Measurements from ENCODE around the gene ERFE. TPM values are rescaled to one million over a fixed set of nuclear protein-coding genes. Genes with fewer than 3 reads are reported as not detected.

The ERFE gene
- total RNA-seq, 4 donors from 2014 or later: 0.39 to 0.66 TPM; not detected in 2

DNA sequence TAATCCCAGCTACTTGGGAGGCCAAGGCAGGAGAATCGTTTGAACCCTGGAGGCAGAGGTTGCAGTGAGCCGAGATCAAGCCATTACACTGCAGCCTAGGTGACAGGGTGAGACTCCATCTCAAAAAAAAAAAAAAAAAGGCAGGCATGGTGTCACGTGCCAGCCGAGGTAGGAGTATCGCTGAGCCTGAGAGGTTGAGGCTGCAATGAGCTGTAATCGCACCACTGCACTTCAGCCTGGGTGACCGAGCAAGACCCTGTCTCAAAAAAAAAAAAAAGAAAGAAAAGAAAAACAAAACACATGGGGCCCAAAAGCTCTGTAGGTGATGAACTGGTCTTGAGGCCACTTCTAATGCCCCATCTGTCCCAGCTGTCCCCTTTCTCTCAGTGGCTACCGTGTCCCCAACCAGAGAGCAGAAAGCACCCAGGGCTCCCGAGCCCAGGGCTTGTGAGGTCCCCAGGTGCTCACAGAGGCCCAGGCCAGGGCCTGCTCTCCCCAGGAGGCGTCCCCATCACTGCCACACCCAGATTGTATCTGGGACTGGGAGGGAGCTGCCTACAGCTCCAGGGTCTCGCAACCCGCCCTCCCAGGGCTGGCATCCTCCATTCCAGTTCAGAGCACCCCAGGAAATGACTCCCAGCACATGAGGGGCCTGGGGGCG, 11.8 kb upstream of the ERFE start:
- Histone ChIP-seq H3K4me3 (no peak overlapping the region), H3K27me3 (no peaks in the 10 kb centered on the region), H3K27ac (replicated peaks in 1 of 4) (no peak overlapping the region), H3K4me1 (peaks cover 6 to 17% (median 13%) of the 10 kb centered on the region in 4 donors), H3K9me3 (no peaks in the 10 kb centered on the region), H3K36me3 (peaks cover 0 to 8% (median 0%) of the 10 kb centered on the region in 4 donors)
- TF ChIP-seq POLR2AphosphoS5 (IDR thresholded peaks at IDR 0.05) (no peak), POLR2A (IDR thresholded peaks at IDR 0.05; ENCODE audit: low read depth) (no peak), EP300 (IDR thresholded peaks at IDR 0.05) (no peak)
- TF ChIP-seq, protein P1, sequence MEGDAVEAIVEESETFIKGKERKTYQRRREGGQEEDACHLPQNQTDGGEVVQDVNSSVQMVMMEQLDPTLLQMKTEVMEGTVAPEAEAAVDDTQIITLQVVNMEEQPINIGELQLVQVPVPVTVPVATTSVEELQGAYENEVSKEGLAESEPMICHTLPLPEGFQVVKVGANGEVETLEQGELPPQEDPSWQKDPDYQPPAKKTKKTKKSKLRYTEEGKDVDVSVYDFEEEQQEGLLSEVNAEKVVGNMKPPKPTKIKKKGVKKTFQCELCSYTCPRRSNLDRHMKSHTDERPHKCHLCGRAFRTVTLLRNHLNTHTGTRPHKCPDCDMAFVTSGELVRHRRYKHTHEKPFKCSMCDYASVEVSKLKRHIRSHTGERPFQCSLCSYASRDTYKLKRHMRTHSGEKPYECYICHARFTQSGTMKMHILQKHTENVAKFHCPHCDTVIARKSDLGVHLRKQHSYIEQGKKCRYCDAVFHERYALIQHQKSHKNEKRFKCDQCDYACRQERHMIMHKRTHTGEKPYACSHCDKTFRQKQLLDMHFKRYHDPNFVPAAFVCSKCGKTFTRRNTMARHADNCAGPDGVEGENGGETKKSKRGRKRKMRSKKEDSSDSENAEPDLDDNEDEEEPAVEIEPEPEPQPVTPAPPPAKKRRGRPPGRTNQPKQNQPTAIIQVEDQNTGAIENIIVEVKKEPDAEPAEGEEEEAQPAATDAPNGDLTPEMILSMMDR (IDR thresholded peaks at IDR 0.05): no peak
- DNase-seq (ENCODE audit: extremely low spot score): no peak
- WGBS: 86% methylated on average over 10 of the region's 13 CpGs
- intact Hi-C loops (cut with DNase I): no loop called here

DNA sequence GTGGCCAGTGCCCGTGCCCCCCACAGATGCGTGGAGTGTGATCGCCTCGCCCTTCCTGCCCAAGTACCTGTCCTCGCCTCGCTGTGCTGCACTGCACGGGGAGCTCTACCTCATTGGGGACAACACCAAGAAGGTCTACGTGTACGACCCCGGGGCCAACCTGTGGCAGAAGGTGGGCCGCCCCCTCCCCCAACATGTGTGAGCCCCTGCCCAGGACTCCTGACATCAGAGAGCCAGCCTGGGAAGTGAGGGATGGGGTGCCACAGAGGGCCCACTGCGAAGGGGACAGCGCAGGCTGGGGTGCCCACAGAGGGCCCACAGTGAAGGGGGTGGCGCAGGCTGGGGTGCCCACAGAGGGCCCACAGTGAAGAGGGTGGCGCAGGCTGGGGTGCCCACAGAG, 9.8 kb upstream of the ERFE start:
- intact Hi-C loops (cut with DNase I): no loop called here
- no peaks in the 10 kb centered on the region for H3K9me3 ChIP-seq
- H3K4me3 ChIP-seq: no peak overlapping the region
- TF ChIP-seq POLR2AphosphoS5 (IDR thresholded peaks at IDR 0.05) (no peak), EP300 (IDR thresholded peaks at IDR 0.05) (no peak), POLR2A (IDR thresholded peaks at IDR 0.05; ENCODE audit: low read depth) (no peak)
- TF ChIP-seq, protein P1 (IDR thresholded peaks at IDR 0.05): no peak
- no peaks in the 10 kb centered on the region for H3K27me3 ChIP-seq
- no peak overlapping the region for H3K27ac ChIP-seq (replicated peaks in 1 of 4)
- no peak for DNase-seq (ENCODE audit: extremely low spot score)
- WGBS: 94% methylated on average over 13 of the region's 15 CpGs
- peaks cover 0 to 8% (median 0%) of the 10 kb centered on the region in 4 donors for H3K36me3 ChIP-seq
- H3K4me1 ChIP-seq: peaks cover under 1 to 6% (median 3%) of the 10 kb centered on the region in 4 donors

DNA sequence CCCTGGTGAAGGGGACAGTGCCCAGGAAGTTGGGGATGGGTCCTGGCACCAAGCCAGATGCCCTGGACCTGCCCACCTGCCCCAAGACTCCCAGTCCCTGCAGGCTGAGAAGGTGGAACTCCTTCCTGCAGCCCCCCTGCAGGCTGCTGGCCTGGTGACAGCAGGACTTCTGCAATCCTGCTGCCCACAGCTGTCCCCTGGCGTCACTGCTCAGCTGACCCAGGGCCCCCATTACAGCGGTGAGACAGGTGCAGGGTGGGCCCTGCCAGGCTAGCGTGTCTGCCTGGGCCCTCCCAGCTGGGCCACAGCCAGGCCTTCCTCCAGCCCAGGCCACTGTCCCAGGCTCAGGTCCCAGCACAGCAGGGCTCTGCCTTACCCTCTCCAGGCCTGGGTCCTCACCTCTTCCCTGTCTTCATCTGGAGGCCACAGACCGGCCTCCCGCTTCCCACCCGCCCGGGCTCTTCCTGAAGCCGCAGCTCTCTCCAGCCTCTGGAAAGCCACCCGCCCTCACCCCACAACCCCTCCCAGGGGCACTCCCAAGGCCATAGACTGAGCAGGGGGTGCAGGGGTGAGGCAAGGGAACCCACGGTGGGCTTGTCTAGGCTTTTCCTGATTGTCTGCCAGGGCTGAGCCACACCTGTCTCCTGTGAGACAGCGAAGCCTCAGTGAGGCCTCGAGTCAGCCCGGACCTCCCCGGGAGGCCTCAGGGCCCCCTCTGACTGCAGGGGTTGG, 8.8 kb upstream of the ERFE start:
- H3K9me3 ChIP-seq: no peaks in the 10 kb centered on the region
- peaks cover 0 to 3% (median 0%) of the 10 kb centered on the region in 4 donors for H3K36me3 ChIP-seq
- no peak for DNase-seq (ENCODE audit: extremely low spot score)
- intact Hi-C loops (cut with DNase I): no loop called here
- no peak overlapping the region for H3K27ac ChIP-seq (replicated peaks in 1 of 4)
- H3K4me3 ChIP-seq: no peak overlapping the region
- TF ChIP-seq POLR2A (IDR thresholded peaks at IDR 0.05; ENCODE audit: low read depth): no peak
- no peak for TF ChIP-seq EP300 (IDR thresholded peaks at IDR 0.05)
- TF ChIP-seq, protein P1 (IDR thresholded peaks at IDR 0.05): no peak
- TF ChIP-seq POLR2AphosphoS5 (IDR thresholded peaks at IDR 0.05): no peak
- no peaks in the 10 kb centered on the region for H3K27me3 ChIP-seq
- peaks cover 0 to 6% (median 2%) of the 10 kb centered on the region in 4 donors for H3K4me1 ChIP-seq
- WGBS: 84% methylated on average over 6 of the region's 14 CpGs

DNA sequence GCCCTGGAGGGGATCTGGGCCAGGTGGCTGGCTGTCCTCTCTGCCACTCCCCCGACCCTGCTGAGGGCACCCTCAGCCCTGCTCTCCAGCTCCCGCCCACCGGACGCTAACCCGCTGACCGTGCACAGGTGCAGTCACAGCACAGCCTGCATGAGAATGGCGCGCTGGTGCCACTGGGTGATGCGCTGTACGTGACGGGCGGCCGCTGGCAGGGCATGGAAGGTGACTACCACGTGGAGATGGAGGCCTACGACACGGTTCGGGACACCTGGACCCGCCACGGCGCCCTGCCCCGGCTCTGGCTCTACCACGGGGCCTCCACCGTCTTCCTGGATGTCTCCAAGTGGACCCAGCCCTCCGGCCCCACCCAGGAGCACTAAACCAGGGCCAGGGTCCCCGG, 8.1 kb upstream of the ERFE start:
- peaks cover 0 to 8% (median 2%) of the 10 kb centered on the region in 4 donors for H3K4me1 ChIP-seq
- no peak overlapping the region for H3K27ac ChIP-seq (replicated peaks in 1 of 4)
- DNase-seq (ENCODE audit: extremely low spot score): no peak
- H3K27me3 ChIP-seq: no peaks in the 10 kb centered on the region
- 94% methylated on average over 16 of the region's 25 CpGs for WGBS
- TF ChIP-seq POLR2A (IDR thresholded peaks at IDR 0.05; ENCODE audit: low read depth): no peak
- TF ChIP-seq POLR2AphosphoS5 (IDR thresholded peaks at IDR 0.05): no peak
- no peak for TF ChIP-seq EP300 (IDR thresholded peaks at IDR 0.05)
- TF ChIP-seq, protein P1 (IDR thresholded peaks at IDR 0.05): no peak
- H3K9me3 ChIP-seq: no peaks in the 10 kb centered on the region
- H3K4me3 ChIP-seq: no peak overlapping the region
- intact Hi-C loops (cut with DNase I): no loop called here
- H3K36me3 ChIP-seq: peaks cover 0 to 3% (median 0%) of the 10 kb centered on the region in 4 donors

Measured in esophagus muscularis mucosa (tissue), 4 donors.